ENCODE results near the gene ATL3. TPM values are rescaled to one million over a fixed set of nuclear protein-coding genes. Genes with fewer than 3 reads are reported as not detected.

ATL3 gene
- total RNA-seq, 1 experiment from 2014 or later = 79.0 TPM

DNA sequence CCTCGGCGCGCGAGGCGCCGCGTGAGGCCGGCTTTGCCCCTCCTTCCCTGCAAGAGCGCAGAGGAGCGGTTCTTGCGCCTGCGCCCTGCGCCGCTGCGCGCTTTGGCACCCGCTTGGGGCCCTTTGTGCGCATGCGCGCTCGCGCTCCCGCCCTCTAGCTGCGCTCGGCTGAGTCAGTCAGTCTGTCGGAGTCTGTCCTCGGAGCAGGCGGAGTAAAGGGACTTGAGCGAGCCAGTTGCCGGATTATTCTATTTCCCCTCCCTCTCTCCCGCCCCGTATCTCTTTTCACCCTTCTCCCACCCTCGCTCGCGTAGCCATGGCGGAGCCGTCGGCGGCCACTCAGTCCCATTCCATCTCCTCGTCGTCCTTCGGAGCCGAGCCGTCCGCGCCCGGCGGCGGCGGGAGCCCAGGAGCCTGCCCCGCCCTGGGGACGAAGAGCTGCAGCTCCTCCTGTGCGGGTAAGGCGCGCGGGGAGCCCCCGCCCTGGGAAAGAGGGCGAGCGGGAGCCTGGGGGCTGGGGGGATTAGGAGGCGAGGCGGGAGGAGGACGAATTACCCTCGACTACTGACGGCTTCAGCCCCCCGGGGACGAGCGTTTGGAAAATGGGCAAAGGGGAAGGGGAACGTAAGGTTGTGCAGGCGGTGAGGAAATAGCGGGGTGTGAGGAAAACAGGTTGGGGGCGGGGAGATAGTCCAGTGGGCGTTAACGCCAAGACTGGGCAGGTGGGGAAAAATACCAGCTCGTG is 10.3 kb upstream of the ATL3 start, which contains the start of gene RTN3:
TSS of gene RTN3 (plus strand) at position 180 of the 745 bp plus-strand sequence. CDS start at position 317, 137 bp downstream.
- peak; percentile 96 for ATAC-seq
- intact Hi-C loops (cut with micrococcal nuclease; ENCODE audit: unreplicated experiment) (no loop called here), in situ Hi-C loops (cut with HindIII; ENCODE audit: low pct_unique_long_range_greater_than_20kb, low sequenced_read_pairs) (no loop called here)
- Histone ChIP-seq H3K27ac (ENCODE audit: low read length) (peak within 1 kb of the TSS; percentile 89), H3K4me1 (ENCODE audit: control insufficient read depth, insufficient read depth, low read length) (peaks cover 16% of the 10 kb centered on the region; the same call in 1 of the 2 replicates), H3K36me3 (ENCODE audit: control insufficient read depth, insufficient read depth, low read length) (no peaks in the 10 kb centered on the region), H3K9me3 (ENCODE audit: control insufficient read depth, insufficient read depth, low read depth, low read length) (no peaks in the 10 kb centered on the region), H3K4me3 (ENCODE audit: low read depth in 2 of 2, low read length in 2 of 2) (peak within 1 kb of the TSS; percentile 58 to 94), H3K27me3 (ENCODE audit: control insufficient read depth, insufficient read depth, low read length) (no peaks in the 10 kb centered on the region)
- peak; percentile 91 for DNase-seq (ENCODE audit: low read depth, low spot score)
- TF ChIP-seq, protein P1, sequence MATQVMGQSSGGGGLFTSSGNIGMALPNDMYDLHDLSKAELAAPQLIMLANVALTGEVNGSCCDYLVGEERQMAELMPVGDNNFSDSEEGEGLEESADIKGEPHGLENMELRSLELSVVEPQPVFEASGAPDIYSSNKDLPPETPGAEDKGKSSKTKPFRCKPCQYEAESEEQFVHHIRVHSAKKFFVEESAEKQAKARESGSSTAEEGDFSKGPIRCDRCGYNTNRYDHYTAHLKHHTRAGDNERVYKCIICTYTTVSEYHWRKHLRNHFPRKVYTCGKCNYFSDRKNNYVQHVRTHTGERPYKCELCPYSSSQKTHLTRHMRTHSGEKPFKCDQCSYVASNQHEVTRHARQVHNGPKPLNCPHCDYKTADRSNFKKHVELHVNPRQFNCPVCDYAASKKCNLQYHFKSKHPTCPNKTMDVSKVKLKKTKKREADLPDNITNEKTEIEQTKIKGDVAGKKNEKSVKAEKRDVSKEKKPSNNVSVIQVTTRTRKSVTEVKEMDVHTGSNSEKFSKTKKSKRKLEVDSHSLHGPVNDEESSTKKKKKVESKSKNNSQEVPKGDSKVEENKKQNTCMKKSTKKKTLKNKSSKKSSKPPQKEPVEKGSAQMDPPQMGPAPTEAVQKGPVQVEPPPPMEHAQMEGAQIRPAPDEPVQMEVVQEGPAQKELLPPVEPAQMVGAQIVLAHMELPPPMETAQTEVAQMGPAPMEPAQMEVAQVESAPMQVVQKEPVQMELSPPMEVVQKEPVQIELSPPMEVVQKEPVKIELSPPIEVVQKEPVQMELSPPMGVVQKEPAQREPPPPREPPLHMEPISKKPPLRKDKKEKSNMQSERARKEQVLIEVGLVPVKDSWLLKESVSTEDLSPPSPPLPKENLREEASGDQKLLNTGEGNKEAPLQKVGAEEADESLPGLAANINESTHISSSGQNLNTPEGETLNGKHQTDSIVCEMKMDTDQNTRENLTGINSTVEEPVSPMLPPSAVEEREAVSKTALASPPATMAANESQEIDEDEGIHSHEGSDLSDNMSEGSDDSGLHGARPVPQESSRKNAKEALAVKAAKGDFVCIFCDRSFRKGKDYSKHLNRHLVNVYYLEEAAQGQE (IDR thresholded peaks at IDR 0.05; ENCODE audit: insufficient read depth in 1 of 2, low read depth in 2 of 2, low read length in 1 of 2) = no peak
- TF ChIP-seq POLR2AphosphoS5 (IDR thresholded peaks at IDR 0.05; ENCODE audit: low read depth, low read length) (peak; percentile 93), SIN3A (IDR thresholded peaks at IDR 0.05; ENCODE audit: borderline replicate concordance, insufficient read depth, low read depth, low read length) (0 out of 2 replicates have a peak, but pooled peaks have one; percentile 13)
- TF ChIP-seq, protein P2, sequence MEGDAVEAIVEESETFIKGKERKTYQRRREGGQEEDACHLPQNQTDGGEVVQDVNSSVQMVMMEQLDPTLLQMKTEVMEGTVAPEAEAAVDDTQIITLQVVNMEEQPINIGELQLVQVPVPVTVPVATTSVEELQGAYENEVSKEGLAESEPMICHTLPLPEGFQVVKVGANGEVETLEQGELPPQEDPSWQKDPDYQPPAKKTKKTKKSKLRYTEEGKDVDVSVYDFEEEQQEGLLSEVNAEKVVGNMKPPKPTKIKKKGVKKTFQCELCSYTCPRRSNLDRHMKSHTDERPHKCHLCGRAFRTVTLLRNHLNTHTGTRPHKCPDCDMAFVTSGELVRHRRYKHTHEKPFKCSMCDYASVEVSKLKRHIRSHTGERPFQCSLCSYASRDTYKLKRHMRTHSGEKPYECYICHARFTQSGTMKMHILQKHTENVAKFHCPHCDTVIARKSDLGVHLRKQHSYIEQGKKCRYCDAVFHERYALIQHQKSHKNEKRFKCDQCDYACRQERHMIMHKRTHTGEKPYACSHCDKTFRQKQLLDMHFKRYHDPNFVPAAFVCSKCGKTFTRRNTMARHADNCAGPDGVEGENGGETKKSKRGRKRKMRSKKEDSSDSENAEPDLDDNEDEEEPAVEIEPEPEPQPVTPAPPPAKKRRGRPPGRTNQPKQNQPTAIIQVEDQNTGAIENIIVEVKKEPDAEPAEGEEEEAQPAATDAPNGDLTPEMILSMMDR (IDR thresholded peaks at IDR 0.05) = no peak
- ChIA-PET CTCF (no interaction called here), POLR2A (no interaction called here)
- BruUV-seq (replicated peaks) = no TSS peak

DNA sequence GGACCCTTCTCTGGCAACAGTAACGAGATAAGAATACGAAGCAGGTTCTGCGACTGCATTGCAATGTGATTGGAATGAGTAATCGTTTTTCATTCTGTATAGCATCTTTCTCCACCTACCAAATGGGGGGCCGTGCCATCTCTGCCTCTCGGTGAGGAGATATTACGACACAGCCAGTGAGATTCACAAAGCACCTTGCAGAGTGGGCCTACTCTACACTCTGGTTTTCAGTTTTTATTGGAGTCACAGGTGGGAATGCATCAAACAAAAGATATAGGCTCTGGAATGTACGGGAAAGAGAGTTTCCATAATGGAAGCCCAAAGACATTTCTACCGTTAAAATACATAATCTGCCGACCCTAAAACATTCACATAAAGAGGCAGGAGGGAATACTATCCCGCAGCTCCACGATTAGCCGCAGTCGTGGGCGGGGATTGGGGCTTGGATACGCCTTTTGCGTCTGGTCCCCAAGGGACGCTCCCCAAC is 9.7 kb upstream of the ATL3 start:
- H3K9me3 ChIP-seq (ENCODE audit: control insufficient read depth, insufficient read depth, low read depth, low read length) = no peaks in the 10 kb centered on the region
- peaks cover 16% of the 10 kb centered on the region; the same call in 1 of the 2 replicates for H3K4me1 ChIP-seq (ENCODE audit: control insufficient read depth, insufficient read depth, low read length)
- no peak for DNase-seq (ENCODE audit: low read depth, low spot score)
- H3K4me3 ChIP-seq (ENCODE audit: low read depth in 2 of 2, low read length in 2 of 2) = peak overlapping the region; percentile 58 to 94
- no TSS peak for BruUV-seq (replicated peaks)
- intact Hi-C loops (cut with micrococcal nuclease; ENCODE audit: unreplicated experiment) (no loop called here), in situ Hi-C loops (cut with HindIII; ENCODE audit: low pct_unique_long_range_greater_than_20kb, low sequenced_read_pairs) (no loop called here)
- TF ChIP-seq TCF7L2 (IDR thresholded peaks at IDR 0.05; ENCODE audit: low read depth, low read length) = no peak
- TF ChIP-seq, protein P1 (IDR thresholded peaks at IDR 0.05; ENCODE audit: insufficient read depth in 1 of 2, low read depth in 2 of 2, low read length in 1 of 2) = no peak
- no peak for TF ChIP-seq POLR2AphosphoS5 (IDR thresholded peaks at IDR 0.05; ENCODE audit: low read depth, low read length)
- TF ChIP-seq, protein P2 (IDR thresholded peaks at IDR 0.05) = no peak
- no peak for TF ChIP-seq SIN3A (IDR thresholded peaks at IDR 0.05; ENCODE audit: borderline replicate concordance, insufficient read depth, low read depth, low read length)
- H3K27me3 ChIP-seq (ENCODE audit: control insufficient read depth, insufficient read depth, low read length) = no peaks in the 10 kb centered on the region
- H3K36me3 ChIP-seq (ENCODE audit: control insufficient read depth, insufficient read depth, low read length) = no peaks in the 10 kb centered on the region
- H3K27ac ChIP-seq (ENCODE audit: low read length) = peak overlapping the region; percentile 89
- peak; percentile 97 for ATAC-seq
- ChIA-PET POLR2A (no interaction called here), CTCF (no interaction called here)
